ENCODE measurements around the gene KDM6B.
"Not testable (repeated sequence)": the region's sequence is repeated elsewhere in the genome, so short reads cannot be mapped to it uniquely, and the experiment has no call there.

KDM6B gene

GRCh38 chr17:7853691-7854038 lies 19.6 kb downstream of the KDM6B start:
- no peak for DNase-seq

GRCh38 chr17:7854078-7854777 lies 20.2 kb downstream of the KDM6B start:
- no peak for DNase-seq

GRCh38 chr17:7854851-7855659 lies 21.0 kb downstream of the KDM6B start, which contains the start of gene TMEM88:
TSS of gene TMEM88 (plus strand) at chr17:7855066. CDS start at chr17:7855075, 9 bp downstream.
- DNase-seq = no peak

GRCh38 chr17:7855660-7856010 lies 21.6 kb downstream of the KDM6B start:
- no peak for DNase-seq

- peak; percentile 90 for DNase-seq
Observed at GRCh38 chr17:7856011-7856810, 22.2 kb downstream of the KDM6B start.

GRCh38 chr17:7856811-7857712 lies 23.0 kb downstream of the KDM6B start, which contains the start of gene NAA38:
TSS of gene NAA38 (minus strand) at chr17:7857559. CDS start at chr17:7857463, 96 bp downstream.
- peak; percentile 99 for DNase-seq

GRCh38 chr17:7857713-7858521 lies 23.9 kb downstream of the KDM6B start, which contains the start of gene CYB5D1:
TSS of gene CYB5D1 (plus strand) at chr17:7858003. CDS start at chr17:7858135, 132 bp downstream.
- DNase-seq = peak; percentile 99

- peak; percentile 74 for DNase-seq
Observed at GRCh38 chr17:7858522-7858810, 24.4 kb downstream of the KDM6B start.

GRCh38 chr17:7859028-7859427 lies 25.0 kb downstream of the KDM6B start:
- DNase-seq = no peak

- DNase-seq = peak; percentile 69
Observed at GRCh38 chr17:7862692-7863437, 28.8 kb downstream of the KDM6B start.

- DNase-seq = not testable (repeated sequence)
Observed at GRCh38 chr17:7864384-7864783, 30.4 kb downstream of the KDM6B start.

- no peak for DNase-seq
Observed at GRCh38 chr17:7864995-7865650, 31.1 kb downstream of the KDM6B start.

- no peak for DNase-seq
Observed at GRCh38 chr17:7867881-7868329, 33.9 kb downstream of the KDM6B start.

GRCh38 chr17:7873051-7873450 lies 39.0 kb downstream of the KDM6B start:
- no peak for DNase-seq

GRCh38 chr17:7875804-7876370 lies 41.9 kb downstream of the KDM6B start:
- DNase-seq = no peak

- no peak for DNase-seq
Observed at GRCh38 chr17:7878234-7878633, 44.2 kb downstream of the KDM6B start.

- peak; percentile 77 for DNase-seq
Observed at GRCh38 chr17:7880076-7880868, 46.3 kb downstream of the KDM6B start.

GRCh38 chr17:7881276-7882054 lies 47.4 kb downstream of the KDM6B start:
- peak; percentile 74 for DNase-seq

Measured in OCI-M1 (cell line).